HEK293 (cell line): ENCODE measurements around the gene CCDC9.

Experiments used
- HOXA7 ChIP-seq: sonication (generic); formaldehyde crosslinking; IDR thresholded peaks from 2 replicates; pipeline ENCODE4 v1.8.1; 2022; ENCODE audit warnings: missing genetic modification reagents, borderline replicate concordance
- SCRT2 ChIP-seq: fragments of 450-650 bp; formaldehyde crosslinking; IDR thresholded peaks from 2 replicates; pipeline ENCODE4 v1.5.1; 2016; ENCODE audit warnings: missing biosample characterization, missing genetic modification characterization
- ZBTB20 ChIP-seq: fragments of 450-650 bp; formaldehyde crosslinking; IDR thresholded peaks from 2 replicates; pipeline ENCODE4 v1.5.1; 2016; ENCODE audit warnings: missing biosample characterization, missing genetic modification characterization
- ZBTB8A ChIP-seq: fragments of 450-650 bp; formaldehyde crosslinking; IDR thresholded peaks from 2 replicates; pipeline ENCODE4 v1.5.1; 2016; ENCODE audit warnings: missing biosample characterization, missing genetic modification characterization
- ZNF155 ChIP-seq: fragments of 450-650 bp; formaldehyde crosslinking; IDR thresholded peaks from 2 replicates; pipeline ENCODE4 v1.5.1; 2016; ENCODE audit warnings: missing biosample characterization, missing genetic modification characterization
- ZNF341 ChIP-seq: fragments of 450-650 bp; formaldehyde crosslinking; IDR thresholded peaks from 2 replicates; pipeline ENCODE4; 2016; ENCODE audit warnings: low read depth, missing biosample characterization, missing genetic modification characterization
- ZNF37A ChIP-seq: fragments of 450-650 bp; IDR thresholded peaks from 2 replicates; pipeline ENCODE4 v1.5.1; 2018; ENCODE audit warnings: missing biosample characterization, missing genetic modification characterization
- ZNF610 ChIP-seq: fragments of 450-650 bp; formaldehyde crosslinking; IDR thresholded peaks from 2 replicates; pipeline ENCODE4 v1.5.1; 2016; ENCODE audit warnings: missing biosample characterization, missing genetic modification characterization, borderline replicate concordance
- TF ChIP-seq, protein P1 (sequence below): fragments of 450-650 bp; formaldehyde crosslinking; IDR thresholded peaks from 2 replicates; pipeline ENCODE4 v1.5.1; 2017; ENCODE audit warnings: missing biosample characterization, missing genetic modification characterization
- TF ChIP-seq, protein P2 (sequence below): fragments of 450-650 bp; formaldehyde crosslinking; IDR thresholded peaks from 2 replicates; pipeline ENCODE4 v1.5.1; 2016; ENCODE audit warnings: missing biosample characterization, missing genetic modification characterization
- TF ChIP-seq, protein P3 (sequence below): fragments of 450-650 bp; formaldehyde crosslinking; IDR thresholded peaks from 2 replicates; pipeline ENCODE4 v1.5.1; 2016; ENCODE audit warnings: missing biosample characterization, missing genetic modification characterization, borderline replicate concordance
- TF ChIP-seq, protein P4 (sequence below): fragments of 450-650 bp; formaldehyde crosslinking; optimal IDR thresholded peaks from 2 replicates; pipeline ENCODE3; 2016; ENCODE audit warnings: missing biosample characterization, mild to moderate bottlenecking, missing genetic modification characterization
- TF ChIP-seq, protein P5 (sequence below): fragments of 450-650 bp; formaldehyde crosslinking; IDR thresholded peaks from 2 replicates; pipeline ENCODE4 v1.5.1; 2016; ENCODE audit warnings: missing biosample characterization, missing genetic modification characterization, low read depth

CCDC9 gene

DNA sequence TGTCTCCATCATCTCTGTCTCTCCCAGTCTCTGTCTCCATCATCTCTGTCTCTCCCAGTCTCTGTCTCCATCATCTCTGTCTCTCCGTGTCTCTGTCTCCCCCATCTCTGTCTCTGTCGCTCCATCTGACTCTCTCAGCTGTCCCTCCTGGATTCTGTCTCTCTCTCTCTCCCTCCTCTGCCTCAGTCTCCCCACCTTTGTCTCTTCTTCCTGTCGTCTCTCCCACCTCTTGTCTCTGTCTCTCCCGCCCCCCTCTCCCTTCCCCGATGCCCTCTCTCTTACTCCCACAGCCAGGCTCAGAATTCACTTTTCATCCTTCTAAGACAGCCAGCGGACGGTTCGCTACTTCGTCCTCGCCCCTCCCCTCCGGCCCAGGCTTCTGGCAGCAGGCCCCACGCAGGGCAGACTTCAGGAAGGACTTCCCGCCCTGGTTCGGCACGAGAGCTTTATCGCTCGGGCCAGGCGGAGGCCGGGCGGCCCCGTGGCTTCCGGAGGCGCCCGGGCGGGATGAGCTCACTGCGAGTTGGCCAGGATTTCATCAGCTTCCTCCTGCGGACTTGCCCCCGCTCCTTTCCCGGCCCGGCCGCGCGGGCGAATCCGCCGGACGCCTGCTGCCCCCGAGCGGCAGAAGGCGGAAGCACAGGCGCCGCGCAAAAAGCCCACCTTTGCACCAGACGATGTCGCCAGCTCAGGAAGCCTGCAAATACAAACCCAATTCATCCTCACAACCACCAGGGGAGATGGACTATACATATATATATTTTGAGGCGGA lies 12.4 kb upstream of the CCDC9 start (continued):
- TF ChIP-seq, protein P1, sequence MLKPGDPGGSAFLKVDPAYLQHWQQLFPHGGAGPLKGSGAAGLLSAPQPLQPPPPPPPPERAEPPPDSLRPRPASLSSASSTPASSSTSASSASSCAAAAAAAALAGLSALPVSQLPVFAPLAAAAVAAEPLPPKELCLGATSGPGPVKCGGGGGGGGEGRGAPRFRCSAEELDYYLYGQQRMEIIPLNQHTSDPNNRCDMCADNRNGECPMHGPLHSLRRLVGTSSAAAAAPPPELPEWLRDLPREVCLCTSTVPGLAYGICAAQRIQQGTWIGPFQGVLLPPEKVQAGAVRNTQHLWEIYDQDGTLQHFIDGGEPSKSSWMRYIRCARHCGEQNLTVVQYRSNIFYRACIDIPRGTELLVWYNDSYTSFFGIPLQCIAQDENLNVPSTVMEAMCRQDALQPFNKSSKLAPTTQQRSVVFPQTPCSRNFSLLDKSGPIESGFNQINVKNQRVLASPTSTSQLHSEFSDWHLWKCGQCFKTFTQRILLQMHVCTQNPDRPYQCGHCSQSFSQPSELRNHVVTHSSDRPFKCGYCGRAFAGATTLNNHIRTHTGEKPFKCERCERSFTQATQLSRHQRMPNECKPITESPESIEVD (tag by site-specific recombination): no peak
- TF ChIP-seq ZNF155 (tag by site-specific recombination): no peak; the same call in none of the 2 replicates
- TF ChIP-seq, protein P2, sequence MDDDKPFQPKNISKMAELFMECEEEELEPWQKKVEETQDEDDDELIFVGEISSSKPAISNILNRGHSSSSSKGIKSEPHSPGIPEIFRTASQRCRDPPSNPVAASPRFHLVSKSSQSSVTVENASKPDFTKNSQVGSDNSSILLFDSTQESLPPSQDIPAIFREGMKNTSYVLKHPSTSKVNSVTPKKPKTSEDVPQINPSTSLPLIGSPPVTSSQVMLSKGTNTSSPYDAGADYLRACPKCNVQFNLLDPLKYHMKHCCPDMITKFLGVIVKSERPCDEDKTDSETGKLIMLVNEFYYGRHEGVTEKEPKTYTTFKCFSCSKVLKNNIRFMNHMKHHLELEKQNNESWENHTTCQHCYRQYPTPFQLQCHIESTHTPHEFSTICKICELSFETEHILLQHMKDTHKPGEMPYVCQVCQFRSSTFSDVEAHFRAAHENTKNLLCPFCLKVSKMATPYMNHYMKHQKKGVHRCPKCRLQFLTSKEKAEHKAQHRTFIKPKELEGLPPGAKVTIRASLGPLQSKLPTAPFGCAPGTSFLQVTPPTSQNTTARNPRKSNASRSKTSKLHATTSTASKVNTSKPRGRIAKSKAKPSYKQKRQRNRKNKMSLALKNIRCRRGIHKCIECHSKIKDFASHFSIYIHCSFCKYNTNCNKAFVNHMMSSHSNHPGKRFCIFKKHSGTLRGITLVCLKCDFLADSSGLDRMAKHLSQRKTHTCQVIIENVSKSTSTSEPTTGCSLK (tag by site-specific recombination): no peak
- TF ChIP-seq, protein P3, sequence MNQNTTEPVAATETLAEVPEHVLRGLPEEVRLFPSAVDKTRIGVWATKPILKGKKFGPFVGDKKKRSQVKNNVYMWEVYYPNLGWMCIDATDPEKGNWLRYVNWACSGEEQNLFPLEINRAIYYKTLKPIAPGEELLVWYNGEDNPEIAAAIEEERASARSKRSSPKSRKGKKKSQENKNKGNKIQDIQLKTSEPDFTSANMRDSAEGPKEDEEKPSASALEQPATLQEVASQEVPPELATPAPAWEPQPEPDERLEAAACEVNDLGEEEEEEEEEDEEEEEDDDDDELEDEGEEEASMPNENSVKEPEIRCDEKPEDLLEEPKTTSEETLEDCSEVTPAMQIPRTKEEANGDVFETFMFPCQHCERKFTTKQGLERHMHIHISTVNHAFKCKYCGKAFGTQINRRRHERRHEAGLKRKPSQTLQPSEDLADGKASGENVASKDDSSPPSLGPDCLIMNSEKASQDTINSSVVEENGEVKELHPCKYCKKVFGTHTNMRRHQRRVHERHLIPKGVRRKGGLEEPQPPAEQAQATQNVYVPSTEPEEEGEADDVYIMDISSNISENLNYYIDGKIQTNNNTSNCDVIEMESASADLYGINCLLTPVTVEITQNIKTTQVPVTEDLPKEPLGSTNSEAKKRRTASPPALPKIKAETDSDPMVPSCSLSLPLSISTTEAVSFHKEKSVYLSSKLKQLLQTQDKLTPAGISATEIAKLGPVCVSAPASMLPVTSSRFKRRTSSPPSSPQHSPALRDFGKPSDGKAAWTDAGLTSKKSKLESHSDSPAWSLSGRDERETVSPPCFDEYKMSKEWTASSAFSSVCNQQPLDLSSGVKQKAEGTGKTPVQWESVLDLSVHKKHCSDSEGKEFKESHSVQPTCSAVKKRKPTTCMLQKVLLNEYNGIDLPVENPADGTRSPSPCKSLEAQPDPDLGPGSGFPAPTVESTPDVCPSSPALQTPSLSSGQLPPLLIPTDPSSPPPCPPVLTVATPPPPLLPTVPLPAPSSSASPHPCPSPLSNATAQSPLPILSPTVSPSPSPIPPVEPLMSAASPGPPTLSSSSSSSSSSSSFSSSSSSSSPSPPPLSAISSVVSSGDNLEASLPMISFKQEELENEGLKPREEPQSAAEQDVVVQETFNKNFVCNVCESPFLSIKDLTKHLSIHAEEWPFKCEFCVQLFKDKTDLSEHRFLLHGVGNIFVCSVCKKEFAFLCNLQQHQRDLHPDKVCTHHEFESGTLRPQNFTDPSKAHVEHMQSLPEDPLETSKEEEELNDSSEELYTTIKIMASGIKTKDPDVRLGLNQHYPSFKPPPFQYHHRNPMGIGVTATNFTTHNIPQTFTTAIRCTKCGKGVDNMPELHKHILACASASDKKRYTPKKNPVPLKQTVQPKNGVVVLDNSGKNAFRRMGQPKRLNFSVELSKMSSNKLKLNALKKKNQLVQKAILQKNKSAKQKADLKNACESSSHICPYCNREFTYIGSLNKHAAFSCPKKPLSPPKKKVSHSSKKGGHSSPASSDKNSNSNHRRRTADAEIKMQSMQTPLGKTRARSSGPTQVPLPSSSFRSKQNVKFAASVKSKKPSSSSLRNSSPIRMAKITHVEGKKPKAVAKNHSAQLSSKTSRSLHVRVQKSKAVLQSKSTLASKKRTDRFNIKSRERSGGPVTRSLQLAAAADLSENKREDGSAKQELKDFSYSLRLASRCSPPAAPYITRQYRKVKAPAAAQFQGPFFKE: no peak
- TF ChIP-seq, protein P4, sequence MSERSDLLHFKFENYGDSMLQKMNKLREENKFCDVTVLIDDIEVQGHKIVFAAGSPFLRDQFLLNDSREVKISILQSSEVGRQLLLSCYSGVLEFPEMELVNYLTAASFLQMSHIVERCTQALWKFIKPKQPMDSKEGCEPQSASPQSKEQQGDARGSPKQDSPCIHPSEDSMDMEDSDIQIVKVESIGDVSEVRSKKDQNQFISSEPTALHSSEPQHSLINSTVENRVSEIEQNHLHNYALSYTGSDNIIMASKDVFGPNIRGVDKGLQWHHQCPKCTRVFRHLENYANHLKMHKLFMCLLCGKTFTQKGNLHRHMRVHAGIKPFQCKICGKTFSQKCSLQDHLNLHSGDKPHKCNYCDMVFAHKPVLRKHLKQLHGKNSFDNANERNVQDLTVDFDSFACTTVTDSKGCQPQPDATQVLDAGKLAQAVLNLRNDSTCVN (tag by site-specific recombination): peak; percentile 77
- no peak for TF ChIP-seq HOXA7 (CRISPR knock-in tag)
- no peak for TF ChIP-seq ZNF341
- peak; percentile 41; the same call in 1 of the 2 replicates for TF ChIP-seq SCRT2 (tag by site-specific recombination)
- no peak for TF ChIP-seq ZNF37A
- TF ChIP-seq ZBTB8A (tag by site-specific recombination): peak; percentile 89
- peak; percentile 65; the same call in 1 of the 2 replicates for TF ChIP-seq ZBTB20 (tag by site-specific recombination)
- TF ChIP-seq, protein P5, sequence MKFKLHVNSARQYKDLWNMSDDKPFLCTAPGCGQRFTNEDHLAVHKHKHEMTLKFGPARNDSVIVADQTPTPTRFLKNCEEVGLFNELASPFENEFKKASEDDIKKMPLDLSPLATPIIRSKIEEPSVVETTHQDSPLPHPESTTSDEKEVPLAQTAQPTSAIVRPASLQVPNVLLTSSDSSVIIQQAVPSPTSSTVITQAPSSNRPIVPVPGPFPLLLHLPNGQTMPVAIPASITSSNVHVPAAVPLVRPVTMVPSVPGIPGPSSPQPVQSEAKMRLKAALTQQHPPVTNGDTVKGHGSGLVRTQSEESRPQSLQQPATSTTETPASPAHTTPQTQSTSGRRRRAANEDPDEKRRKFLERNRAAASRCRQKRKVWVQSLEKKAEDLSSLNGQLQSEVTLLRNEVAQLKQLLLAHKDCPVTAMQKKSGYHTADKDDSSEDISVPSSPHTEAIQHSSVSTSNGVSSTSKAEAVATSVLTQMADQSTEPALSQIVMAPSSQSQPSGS (tag by site-specific recombination): peak; percentile 81
- TF ChIP-seq ZNF610 (tag by site-specific recombination): peak; percentile 93
